Measurements from ENCODE around the gene KCNAB1.

Gene KCNAB1

DNA sequence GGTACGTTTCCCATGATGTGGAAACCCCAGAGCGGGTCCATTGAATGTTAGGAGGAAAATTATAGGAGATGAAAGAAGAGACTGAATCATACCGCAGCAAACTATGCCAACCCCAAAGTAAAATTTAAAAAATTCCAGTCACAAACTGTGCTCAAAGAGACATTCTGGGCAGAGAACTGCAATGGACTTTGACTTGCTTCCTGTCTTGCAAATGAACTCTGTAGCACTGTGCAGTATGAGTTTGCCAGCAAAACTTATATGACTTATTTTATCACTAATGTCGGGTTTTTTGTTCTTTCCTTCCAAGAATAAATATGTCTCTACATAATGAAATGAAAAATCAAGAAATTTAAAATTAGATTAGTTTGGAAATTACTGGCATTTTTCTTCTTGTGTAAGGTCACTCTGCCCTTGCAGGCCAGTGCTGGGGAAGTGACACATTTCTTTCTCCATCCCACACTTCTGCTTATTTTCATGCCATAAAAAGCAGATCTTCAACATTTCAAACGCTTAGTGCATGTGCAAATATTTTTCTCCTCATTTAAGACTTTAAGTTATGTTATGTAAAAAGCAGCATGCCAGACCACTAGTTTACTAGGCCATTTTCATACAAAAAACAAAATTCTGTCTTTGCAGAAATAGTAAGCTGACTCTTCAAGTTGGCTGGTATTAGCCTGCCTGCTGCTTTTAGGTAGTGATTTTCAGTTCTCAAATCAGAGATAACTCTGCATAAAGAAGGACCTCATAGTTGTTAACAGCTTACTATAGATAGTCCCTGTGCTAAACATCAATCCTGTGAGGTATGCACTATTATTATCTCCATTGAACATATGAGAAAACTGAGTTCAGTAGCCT is 466.8 kb downstream of the KCNAB1 start:
- DNase-seq: no peak

DNA sequence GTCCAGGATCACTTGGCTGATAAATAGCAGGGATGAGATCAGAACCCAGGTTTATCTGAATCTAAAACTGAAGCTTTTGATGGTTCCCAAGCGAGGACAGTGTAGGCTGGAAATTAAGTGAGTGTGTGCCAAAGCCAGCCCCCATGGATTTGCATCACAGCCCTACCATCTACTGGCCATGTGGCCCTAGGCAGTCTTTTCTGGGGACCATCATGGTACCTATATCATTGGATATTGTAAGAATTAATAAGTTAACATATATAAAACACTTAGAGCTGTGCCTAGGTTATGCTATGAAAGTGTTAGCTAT is 467.3 kb downstream of the KCNAB1 start:
- no peak for DNase-seq
